HepG2 (cell line): Measurements from ENCODE around the gene CTDSP2. TPM values are rescaled to one million over a fixed set of nuclear protein-coding genes. Genes with fewer than 3 reads are reported as not detected.
"Not testable (repeated sequence)": the region's sequence is repeated elsewhere in the genome, so short reads cannot be mapped to it uniquely, and the experiment has no call there.

ENCODE experiments used
- AHDC1 ChIP-seq: sonication (generic); formaldehyde crosslinking; IDR thresholded peaks from 2 replicates; pipeline ENCODE4 v1.5.1; 2020; ENCODE audit warnings: mild to moderate bottlenecking, missing genetic modification reagents, borderline replicate concordance
- GATAD2A ChIP-seq: IDR thresholded peaks from 2 replicates; pipeline ENCODE4 v1.6.1; 2016
- HOXA5 ChIP-seq: sonication (generic); formaldehyde crosslinking; IDR thresholded peaks from 2 replicates; pipeline ENCODE4 v1.4.0; 2020; ENCODE audit warnings: missing genetic modification reagents
- MED1 ChIP-seq: sonication (generic); formaldehyde crosslinking; IDR thresholded peaks from 2 replicates; pipeline ENCODE4 v1.4.0; 2020; ENCODE audit warnings: missing genetic modification reagents
- MYC ChIP-seq: sonication (generic); formaldehyde crosslinking; IDR thresholded peaks from 2 replicates; pipeline ENCODE4 v1.9.0; 2021; ENCODE audit warnings: missing genetic modification reagents, borderline replicate concordance
- PHF21A ChIP-seq: sonication (generic); formaldehyde crosslinking; IDR thresholded peaks from 2 replicates; pipeline ENCODE4 v1.5.0; 2020; ENCODE audit warnings: mild to moderate bottlenecking, missing genetic modification reagents
- PPARG ChIP-seq: conservative IDR thresholded peaks from 2 replicates; pipeline ENCODE4 v1.6.1; 2016; ENCODE audit warnings: missing biosample characterization, missing genetic modification reagents
- SOX13 ChIP-seq, 3 experiments: fragments of 450-650 bp in 1 of 3; sonication (generic) in 1 of 3; formaldehyde crosslinking in 1 of 3; IDR thresholded peaks in 2 of 3; conservative IDR thresholded peaks in 1 of 3; 2 replicates each; pipeline versions ENCODE4 v1.5.0 to v1.6.1; 2016 to 2020; ENCODE audit warnings: antibody characterized with exemption in 1 of 3, mild to moderate bottlenecking in 1 of 3, missing compliant biosample characterization in 1 of 3, missing genetic modification reagents in 1 of 3, moderate library complexity in 1 of 3
- SP5 ChIP-seq: IDR thresholded peaks from 2 replicates; pipeline ENCODE4 v1.6.1; 2016; ENCODE audit warnings: low read depth, borderline replicate concordance
- ZBTB7A ChIP-seq: sonication (generic); formaldehyde crosslinking; IDR thresholded peaks from 2 replicates; pipeline ENCODE4 v1.8.0; 2022; ENCODE audit warnings: mild to moderate bottlenecking, missing genetic modification reagents
- ZNF362 ChIP-seq: sonication (generic); formaldehyde crosslinking; IDR thresholded peaks from 2 replicates; pipeline ENCODE4 v1.4.0; 2020; ENCODE audit warnings: missing genetic modification reagents, mild to moderate bottlenecking, borderline replicate concordance
- ZNF503 ChIP-seq: sonication (generic); formaldehyde crosslinking; IDR thresholded peaks from 2 replicates; pipeline ENCODE4 v1.4.0; 2020; ENCODE audit warnings: missing genetic modification reagents
- polyA plus RNA-seq, 8 experiments: library from polyadenylated mRNA; depleted of rRNA in 3 of 8; stranded (reverse) in 7 of 8; unstranded in 1 of 8; fragments of >200 nt; fragmentation: Illumina TruSeq in 4 of 8; extraction: Trizol in 4 of 8; gene quantifications; 2 replicates each; pipeline versions ENCODE4 v1.2.1 to v1.2.3, GENCODE V29; 2011 to 2016; ENCODE audit warnings: low read depth in 4 of 8, missing spikeins in 1 of 8, mixed read lengths in 1 of 8; ENCODE audit not compliant: insufficient read depth in 1 of 8
- total RNA-seq, 5 experiments: library from RNA; depleted of rRNA; stranded (reverse); fragments of >200 nt; fragmentation: Illumina TruSeq; extraction: Trizol; gene quantifications; 2 replicates each; pipeline ENCODE4 v1.2.3, GENCODE V29; 2016; ENCODE audit warnings: low read depth in 1 of 5
- TF ChIP-seq, protein P1 (sequence below): sonication (generic); formaldehyde crosslinking; conservative IDR thresholded peaks from 2 replicates; pipeline ENCODE4 v1.4.0; 2020; ENCODE audit warnings: mild to moderate bottlenecking, missing genetic modification reagents, moderate library complexity
- TF ChIP-seq, protein P2 (sequence below): sonication (generic); formaldehyde crosslinking; IDR thresholded peaks from 2 replicates; pipeline ENCODE4 v1.5.1; 2020; ENCODE audit warnings: mild to moderate bottlenecking, moderate library complexity, missing genetic modification reagents

CTDSP2 gene
- total and polyA plus RNA-seq, 2 of the 13 experiments (the other 11 are each of a cell fraction or from before 2014, with no cell fraction given): 38.1 to 82.5 TPM

- TF ChIP-seq, protein P1, sequence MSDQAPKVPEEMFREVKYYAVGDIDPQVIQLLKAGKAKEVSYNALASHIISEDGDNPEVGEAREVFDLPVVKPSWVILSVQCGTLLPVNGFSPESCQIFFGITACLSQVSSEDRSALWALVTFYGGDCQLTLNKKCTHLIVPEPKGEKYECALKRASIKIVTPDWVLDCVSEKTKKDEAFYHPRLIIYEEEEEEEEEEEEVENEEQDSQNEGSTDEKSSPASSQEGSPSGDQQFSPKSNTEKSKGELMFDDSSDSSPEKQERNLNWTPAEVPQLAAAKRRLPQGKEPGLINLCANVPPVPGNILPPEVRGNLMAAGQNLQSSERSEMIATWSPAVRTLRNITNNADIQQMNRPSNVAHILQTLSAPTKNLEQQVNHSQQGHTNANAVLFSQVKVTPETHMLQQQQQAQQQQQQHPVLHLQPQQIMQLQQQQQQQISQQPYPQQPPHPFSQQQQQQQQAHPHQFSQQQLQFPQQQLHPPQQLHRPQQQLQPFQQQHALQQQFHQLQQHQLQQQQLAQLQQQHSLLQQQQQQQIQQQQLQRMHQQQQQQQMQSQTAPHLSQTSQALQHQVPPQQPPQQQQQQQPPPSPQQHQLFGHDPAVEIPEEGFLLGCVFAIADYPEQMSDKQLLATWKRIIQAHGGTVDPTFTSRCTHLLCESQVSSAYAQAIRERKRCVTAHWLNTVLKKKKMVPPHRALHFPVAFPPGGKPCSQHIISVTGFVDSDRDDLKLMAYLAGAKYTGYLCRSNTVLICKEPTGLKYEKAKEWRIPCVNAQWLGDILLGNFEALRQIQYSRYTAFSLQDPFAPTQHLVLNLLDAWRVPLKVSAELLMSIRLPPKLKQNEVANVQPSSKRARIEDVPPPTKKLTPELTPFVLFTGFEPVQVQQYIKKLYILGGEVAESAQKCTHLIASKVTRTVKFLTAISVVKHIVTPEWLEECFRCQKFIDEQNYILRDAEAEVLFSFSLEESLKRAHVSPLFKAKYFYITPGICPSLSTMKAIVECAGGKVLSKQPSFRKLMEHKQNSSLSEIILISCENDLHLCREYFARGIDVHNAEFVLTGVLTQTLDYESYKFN: peak; percentile 77
- TF ChIP-seq MYC (CRISPR knock-in tag) (peak; percentile 28; the same call in 1 of the 2 replicates), ZBTB7A (CRISPR knock-in tag) (0 out of 2 replicates have a peak, but pooled peaks have one; percentile 26), PHF21A (CRISPR knock-in tag) (peak; percentile 58; the same call in 1 of the 2 replicates), AHDC1 (peak; percentile 70; the same call in 1 of the 2 replicates), GATAD2A (CRISPR knock-in tag) (peak; percentile 35; the same call in 1 of the 2 replicates), HOXA5 (CRISPR knock-in tag) (0 out of 2 replicates have a peak, but pooled peaks have one; percentile 32), ZNF503 (CRISPR knock-in tag) (peak; percentile 52; the same call in 1 of the 2 replicates), SOX13 (CRISPR knock-in tag; conservative IDR thresholded peaks at IDR 0.05 in 1 of 2, IDR thresholded peaks at IDR 0.05 in 1 of 2) (peak in 1 of 2 experiments; percentile 34; a peak in 1 of 4 replicates), PPARG (CRISPR knock-in tag) (peak; percentile 93), MED1 (CRISPR knock-in tag) (peak; percentile 46; the same call in 1 of the 2 replicates), SP5 (CRISPR knock-in tag) (0 out of 2 replicates have a peak, but pooled peaks have one; percentile 19), ZNF362 (CRISPR knock-in tag) (peak; percentile 63; the same call in 1 of the 2 replicates)
- not testable (repeated sequence) for TF ChIP-seq SOX13 (IDR thresholded peaks at IDR 0.05)
- TF ChIP-seq, protein P2, sequence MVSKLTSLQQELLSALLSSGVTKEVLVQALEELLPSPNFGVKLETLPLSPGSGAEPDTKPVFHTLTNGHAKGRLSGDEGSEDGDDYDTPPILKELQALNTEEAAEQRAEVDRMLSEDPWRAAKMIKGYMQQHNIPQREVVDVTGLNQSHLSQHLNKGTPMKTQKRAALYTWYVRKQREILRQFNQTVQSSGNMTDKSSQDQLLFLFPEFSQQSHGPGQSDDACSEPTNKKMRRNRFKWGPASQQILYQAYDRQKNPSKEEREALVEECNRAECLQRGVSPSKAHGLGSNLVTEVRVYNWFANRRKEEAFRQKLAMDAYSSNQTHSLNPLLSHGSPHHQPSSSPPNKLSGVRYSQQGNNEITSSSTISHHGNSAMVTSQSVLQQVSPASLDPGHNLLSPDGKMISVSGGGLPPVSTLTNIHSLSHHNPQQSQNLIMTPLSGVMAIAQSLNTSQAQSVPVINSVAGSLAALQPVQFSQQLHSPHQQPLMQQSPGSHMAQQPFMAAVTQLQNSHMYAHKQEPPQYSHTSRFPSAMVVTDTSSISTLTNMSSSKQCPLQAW (CRISPR knock-in tag): 0 out of 2 replicates have a peak, but pooled peaks have one; percentile 17
These were observed 26.4 kb downstream of the CTDSP2 start (continued) for GRCh38 chr12:57820119-57820518.
